GM23338 (cell line): ENCODE measurements around the gene CEP95. TPM values are rescaled to one million over a fixed set of nuclear protein-coding genes. Genes with fewer than 3 reads are reported as not detected.

Source experiments
- ATAC-seq: fragments of 200-7000 bp; cut with Tn5 transposase; 3 replicates; pipeline ENCODE4 v1.9.1; 2020
- DNase-seq: peaks from one replicate; pipeline ENCODE4 v3.0.0-alpha.2; 2015; ENCODE audit warnings: low spot score
- H2AFZ ChIP-seq: fragments of 200-600 bp; sonication (generic); 2 replicates; pipeline ENCODE4 v1.8.0; 2016; ENCODE audit warnings: antibody characterized with exemption, mild to moderate bottlenecking, moderate library complexity
- H3F3A ChIP-seq: fragments of 200-600 bp; sonication (generic); replicated peaks from 2 replicates; pipeline ENCODE4 v1.8.0; 2017; ENCODE audit warnings: antibody characterized with exemption, mixed run types, low read depth
- H3K27ac ChIP-seq: fragments of 200-600 bp; sonication (generic); 2 replicates; pipeline ENCODE4 v1.6.1; 2016; ENCODE audit warnings: low read depth
- H3K27me3 ChIP-seq: fragments of 200-600 bp; sonication (generic); 2 replicates; pipeline ENCODE4 v1.8.0; 2016; ENCODE audit warnings: mild to moderate bottlenecking, mixed run types, moderate library complexity; ENCODE audit not compliant: insufficient read depth
- H3K36me3 ChIP-seq: fragments of 200-600 bp; sonication (generic); 2 replicates; pipeline ENCODE4 v1.8.0; 2016; ENCODE audit warnings: mild to moderate bottlenecking; ENCODE audit not compliant: insufficient read depth
- H3K4me1 ChIP-seq: fragments of 200-600 bp; sonication (generic); 2 replicates; pipeline ENCODE4 v1.8.0; 2016; ENCODE audit warnings: mild to moderate bottlenecking, moderate library complexity; ENCODE audit not compliant: insufficient read depth
- H3K4me2 ChIP-seq: fragments of 200-600 bp; sonication (generic); 2 replicates; pipeline ENCODE4 v1.7.1; 2017; ENCODE audit warnings: mixed run types
- H3K4me3 ChIP-seq: fragments of 200-600 bp; sonication (generic); 2 replicates; pipeline ENCODE4 v1.6.1; 2016; ENCODE audit warnings: mixed run types
- H3K79me2 ChIP-seq: fragments of 200-600 bp; sonication (generic); replicated peaks from 2 replicates; pipeline ENCODE4 v1.8.0; 2017; ENCODE audit warnings: mild to moderate bottlenecking; ENCODE audit not compliant: insufficient read depth
- H3K9me2 ChIP-seq: fragments of 200-600 bp; sonication (generic); 2 replicates; pipeline ENCODE4 v1.8.0; 2017; ENCODE audit not compliant: insufficient read depth
- H4K20me1 ChIP-seq: fragments of 200-600 bp; sonication (generic); replicated peaks from 2 replicates; pipeline ENCODE4 v1.8.0; 2017; ENCODE audit warnings: mild to moderate bottlenecking; ENCODE audit not compliant: insufficient read depth
- H3K27ac Mint-ChIP-seq: 2 replicates; pipeline ENCODE4 v1.8.0; 2020; ENCODE audit warnings: inconsistent platforms, mild to moderate bottlenecking, moderate library complexity, mixed read lengths
- H3K27me3 Mint-ChIP-seq: 3 replicates; pipeline ENCODE4 v1.8.0; 2022; ENCODE audit warnings: low read depth, mild to moderate bottlenecking, moderate library complexity, mixed read lengths, inconsistent platforms; ENCODE audit not compliant: insufficient read depth, poor library complexity
- H3K36me3 Mint-ChIP-seq: 3 replicates; pipeline ENCODE4 v1.8.0; 2021; ENCODE audit warnings: low read depth, mild to moderate bottlenecking, inconsistent platforms, moderate library complexity, mixed read lengths
- H3K4me1 Mint-ChIP-seq: 3 replicates; pipeline ENCODE4 v1.8.0; 2020; ENCODE audit warnings: mild to moderate bottlenecking, inconsistent platforms, mixed read lengths
- H3K4me3 Mint-ChIP-seq: 3 replicates; pipeline ENCODE4 v1.8.0; 2021; ENCODE audit warnings: moderate library complexity, mild to moderate bottlenecking, inconsistent platforms, mixed read lengths
- H3K9me3 Mint-ChIP-seq: 3 replicates; pipeline ENCODE4 v1.8.0; 2020; ENCODE audit warnings: moderate library complexity, mild to moderate bottlenecking, inconsistent platforms, mixed read lengths
- CREB1 ChIP-seq: fragments of 250-450 bp; sonication (Bioruptor Pico); IDR thresholded peaks from 2 replicates; pipeline ENCODE4 v1.5.0; 2020; ENCODE audit warnings: low read depth, mild to moderate bottlenecking, moderate library complexity
- EZH2 ChIP-seq: fragments of 200-600 bp; sonication (generic); IDR thresholded peaks from one replicate; pipeline ENCODE4 v1.8.0; 2017; ENCODE audit warnings: antibody characterized with exemption, mild to moderate bottlenecking, low read depth; ENCODE audit not compliant: unreplicated experiment
- NANOG ChIP-seq: IDR thresholded peaks from 2 replicates; pipeline ENCODE4 v1.6.1; 2016; ENCODE audit warnings: antibody characterized with exemption, borderline replicate concordance
- ZNF114 ChIP-seq: fragments of 250-450 bp; sonication (Bioruptor Pico); IDR thresholded peaks from 2 replicates; pipeline ENCODE4 v1.5.0; 2020; ENCODE audit warnings: mild to moderate bottlenecking, moderate library complexity
- ZNF331 ChIP-seq: fragments of 250-450 bp; sonication (Bioruptor Pico); IDR thresholded peaks from 2 replicates; pipeline ENCODE4 v1.5.0; 2020; ENCODE audit warnings: low read depth, mild to moderate bottlenecking, moderate library complexity
- polyA plus RNA-seq: library from polyadenylated mRNA; unstranded; fragments of >200 nt; fragmentation: Nextera tagmentation; extraction: Ambion mirVana; gene quantifications from 2 replicates; pipeline ENCODE4 v1.2.1, GENCODE V29; 2016
- total RNA-seq: library from RNA; depleted of rRNA; stranded (reverse); fragments of >200 nt; shearing (Covaris generic); gene quantifications from 2 replicates; pipeline ENCODE4 v1.2.3, GENCODE V29; 2014
- TF ChIP-seq, protein P1 (sequence below): IDR thresholded peaks from one replicate; pipeline ENCODE4 v1.6.1; 2018; ENCODE audit warnings: antibody characterized with exemption; ENCODE audit not compliant: unreplicated experiment
- TF ChIP-seq, protein P2 (sequence below): fragments of 250-450 bp; sonication (Bioruptor Pico); IDR thresholded peaks from 2 replicates; pipeline ENCODE4 v1.5.0; 2020; ENCODE audit warnings: mild to moderate bottlenecking, moderate library complexity

Gene CEP95
- total and polyA plus RNA-seq, 2 experiments from 2014 or later: 41.1 to 45.4 TPM

- TF ChIP-seq ZNF331 (CRISPR knock-in tag): no peak
- TF ChIP-seq, protein P1, sequence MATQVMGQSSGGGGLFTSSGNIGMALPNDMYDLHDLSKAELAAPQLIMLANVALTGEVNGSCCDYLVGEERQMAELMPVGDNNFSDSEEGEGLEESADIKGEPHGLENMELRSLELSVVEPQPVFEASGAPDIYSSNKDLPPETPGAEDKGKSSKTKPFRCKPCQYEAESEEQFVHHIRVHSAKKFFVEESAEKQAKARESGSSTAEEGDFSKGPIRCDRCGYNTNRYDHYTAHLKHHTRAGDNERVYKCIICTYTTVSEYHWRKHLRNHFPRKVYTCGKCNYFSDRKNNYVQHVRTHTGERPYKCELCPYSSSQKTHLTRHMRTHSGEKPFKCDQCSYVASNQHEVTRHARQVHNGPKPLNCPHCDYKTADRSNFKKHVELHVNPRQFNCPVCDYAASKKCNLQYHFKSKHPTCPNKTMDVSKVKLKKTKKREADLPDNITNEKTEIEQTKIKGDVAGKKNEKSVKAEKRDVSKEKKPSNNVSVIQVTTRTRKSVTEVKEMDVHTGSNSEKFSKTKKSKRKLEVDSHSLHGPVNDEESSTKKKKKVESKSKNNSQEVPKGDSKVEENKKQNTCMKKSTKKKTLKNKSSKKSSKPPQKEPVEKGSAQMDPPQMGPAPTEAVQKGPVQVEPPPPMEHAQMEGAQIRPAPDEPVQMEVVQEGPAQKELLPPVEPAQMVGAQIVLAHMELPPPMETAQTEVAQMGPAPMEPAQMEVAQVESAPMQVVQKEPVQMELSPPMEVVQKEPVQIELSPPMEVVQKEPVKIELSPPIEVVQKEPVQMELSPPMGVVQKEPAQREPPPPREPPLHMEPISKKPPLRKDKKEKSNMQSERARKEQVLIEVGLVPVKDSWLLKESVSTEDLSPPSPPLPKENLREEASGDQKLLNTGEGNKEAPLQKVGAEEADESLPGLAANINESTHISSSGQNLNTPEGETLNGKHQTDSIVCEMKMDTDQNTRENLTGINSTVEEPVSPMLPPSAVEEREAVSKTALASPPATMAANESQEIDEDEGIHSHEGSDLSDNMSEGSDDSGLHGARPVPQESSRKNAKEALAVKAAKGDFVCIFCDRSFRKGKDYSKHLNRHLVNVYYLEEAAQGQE: no peak
- TF ChIP-seq CREB1 (CRISPR knock-in tag): no peak
Measured at GRCh38 chr17:64532409-64532808, 25.6 kb downstream of the CEP95 start (continued).

DNA sequence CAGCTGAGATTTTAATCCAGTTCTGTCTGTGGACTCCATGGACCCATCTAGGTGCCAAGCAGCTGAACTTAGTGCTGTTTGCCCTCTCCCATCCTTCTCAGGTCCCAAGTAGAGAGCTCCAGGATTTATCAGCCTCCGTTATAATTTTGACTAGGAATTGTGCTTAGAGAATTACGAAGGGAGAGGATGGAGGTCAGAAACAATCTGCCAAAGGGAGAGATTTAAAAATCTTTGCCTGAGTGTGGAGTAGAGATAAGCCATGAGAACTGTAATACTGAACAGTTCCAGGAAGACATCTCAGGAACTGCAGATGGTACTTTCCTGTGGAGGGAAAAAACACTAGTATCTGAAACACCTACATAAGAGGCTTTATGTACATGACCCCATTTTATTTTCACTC is 27.0 kb downstream of the CEP95 start:
- H3K27ac ChIP-seq: no peak overlapping the region
- no peaks in the 10 kb centered on the region for H3K9me3 Mint-ChIP-seq
- no peak overlapping the region for H3K27ac Mint-ChIP-seq
- H3K27me3 Mint-ChIP-seq: peaks cover 7% of the 10 kb centered on the region
- H3K36me3 ChIP-seq: peaks cover 78% of the 10 kb centered on the region
- H3K27me3 ChIP-seq: no peaks in the 10 kb centered on the region
- ATAC-seq: no peak
- no peaks in the 10 kb centered on the region for H3K79me2 ChIP-seq
- no peaks in the 10 kb centered on the region for H3K4me1 Mint-ChIP-seq
- no peaks in the 10 kb centered on the region for H3F3A ChIP-seq
- H3K9me2 ChIP-seq: no peaks in the 10 kb centered on the region
- H3K4me1 ChIP-seq: no peaks in the 10 kb centered on the region
- no peak overlapping the region for H3K4me3 Mint-ChIP-seq
- no peak overlapping the region for H3K4me2 ChIP-seq
- no peak overlapping the region for H2AFZ ChIP-seq
- H3K36me3 Mint-ChIP-seq: peaks cover 91% of the 10 kb centered on the region
- no peak overlapping the region for H3K4me3 ChIP-seq
- TF ChIP-seq, protein P2, sequence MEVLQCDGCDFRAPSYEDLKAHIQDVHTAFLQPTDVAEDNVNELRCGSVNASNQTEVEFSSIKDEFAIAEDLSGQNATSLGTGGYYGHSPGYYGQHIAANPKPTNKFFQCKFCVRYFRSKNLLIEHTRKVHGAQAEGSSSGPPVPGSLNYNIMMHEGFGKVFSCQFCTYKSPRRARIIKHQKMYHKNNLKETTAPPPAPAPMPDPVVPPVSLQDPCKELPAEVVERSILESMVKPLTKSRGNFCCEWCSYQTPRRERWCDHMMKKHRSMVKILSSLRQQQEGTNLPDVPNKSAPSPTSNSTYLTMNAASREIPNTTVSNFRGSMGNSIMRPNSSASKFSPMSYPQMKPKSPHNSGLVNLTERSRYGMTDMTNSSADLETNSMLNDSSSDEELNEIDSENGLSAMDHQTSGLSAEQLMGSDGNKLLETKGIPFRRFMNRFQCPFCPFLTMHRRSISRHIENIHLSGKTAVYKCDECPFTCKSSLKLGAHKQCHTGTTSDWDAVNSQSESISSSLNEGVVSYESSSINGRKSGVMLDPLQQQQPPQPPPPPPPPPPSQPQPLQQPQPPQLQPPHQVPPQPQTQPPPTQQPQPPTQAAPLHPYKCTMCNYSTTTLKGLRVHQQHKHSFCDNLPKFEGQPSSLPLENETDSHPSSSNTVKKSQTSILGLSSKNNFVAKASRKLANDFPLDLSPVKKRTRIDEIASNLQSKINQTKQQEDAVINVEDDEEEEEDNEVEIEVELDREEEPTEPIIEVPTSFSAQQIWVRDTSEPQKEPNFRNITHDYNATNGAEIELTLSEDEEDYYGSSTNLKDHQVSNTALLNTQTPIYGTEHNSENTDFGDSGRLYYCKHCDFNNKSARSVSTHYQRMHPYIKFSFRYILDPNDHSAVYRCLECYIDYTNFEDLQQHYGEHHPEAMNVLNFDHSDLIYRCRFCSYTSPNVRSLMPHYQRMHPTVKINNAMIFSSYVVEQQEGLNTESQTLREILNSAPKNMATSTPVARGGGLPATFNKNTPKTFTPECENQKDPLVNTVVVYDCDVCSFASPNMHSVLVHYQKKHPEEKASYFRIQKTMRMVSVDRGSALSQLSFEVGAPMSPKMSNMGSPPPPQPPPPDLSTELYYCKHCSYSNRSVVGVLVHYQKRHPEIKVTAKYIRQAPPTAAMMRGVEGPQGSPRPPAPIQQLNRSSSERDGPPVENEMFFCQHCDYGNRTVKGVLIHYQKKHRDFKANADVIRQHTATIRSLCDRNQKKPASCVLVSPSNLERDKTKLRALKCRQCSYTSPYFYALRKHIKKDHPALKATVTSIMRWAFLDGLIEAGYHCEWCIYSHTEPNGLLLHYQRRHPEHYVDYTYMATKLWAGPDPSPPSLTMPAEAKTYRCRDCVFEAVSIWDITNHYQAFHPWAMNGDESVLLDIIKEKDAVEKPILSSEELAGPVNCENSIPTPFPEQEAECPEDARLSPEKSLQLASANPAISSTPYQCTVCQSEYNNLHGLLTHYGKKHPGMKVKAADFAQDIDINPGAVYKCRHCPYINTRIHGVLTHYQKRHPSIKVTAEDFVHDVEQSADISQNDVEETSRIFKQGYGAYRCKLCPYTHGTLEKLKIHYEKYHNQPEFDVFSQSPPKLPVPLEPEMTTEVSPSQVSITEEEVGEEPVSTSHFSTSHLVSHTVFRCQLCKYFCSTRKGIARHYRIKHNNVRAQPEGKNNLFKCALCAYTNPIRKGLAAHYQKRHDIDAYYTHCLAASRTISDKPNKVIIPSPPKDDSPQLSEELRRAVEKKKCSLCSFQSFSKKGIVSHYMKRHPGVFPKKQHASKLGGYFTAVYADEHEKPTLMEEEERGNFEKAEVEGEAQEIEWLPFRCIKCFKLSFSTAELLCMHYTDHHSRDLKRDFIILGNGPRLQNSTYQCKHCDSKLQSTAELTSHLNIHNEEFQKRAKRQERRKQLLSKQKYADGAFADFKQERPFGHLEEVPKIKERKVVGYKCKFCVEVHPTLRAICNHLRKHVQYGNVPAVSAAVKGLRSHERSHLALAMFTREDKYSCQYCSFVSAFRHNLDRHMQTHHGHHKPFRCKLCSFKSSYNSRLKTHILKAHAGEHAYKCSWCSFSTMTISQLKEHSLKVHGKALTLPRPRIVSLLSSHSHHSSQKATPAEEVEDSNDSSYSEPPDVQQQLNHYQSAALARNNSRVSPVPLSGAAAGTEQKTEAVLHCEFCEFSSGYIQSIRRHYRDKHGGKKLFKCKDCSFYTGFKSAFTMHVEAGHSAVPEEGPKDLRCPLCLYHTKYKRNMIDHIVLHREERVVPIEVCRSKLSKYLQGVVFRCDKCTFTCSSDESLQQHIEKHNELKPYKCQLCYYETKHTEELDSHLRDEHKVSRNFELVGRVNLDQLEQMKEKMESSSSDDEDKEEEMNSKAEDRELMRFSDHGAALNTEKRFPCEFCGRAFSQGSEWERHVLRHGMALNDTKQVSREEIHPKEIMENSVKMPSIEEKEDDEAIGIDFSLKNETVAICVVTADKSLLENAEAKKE (CRISPR knock-in tag): no peak
- TF ChIP-seq EZH2: no peak
- no peak for TF ChIP-seq NANOG
- no peak for TF ChIP-seq CREB1 (CRISPR knock-in tag)
- TF ChIP-seq ZNF331 (CRISPR knock-in tag): no peak
- TF ChIP-seq ZNF114 (CRISPR knock-in tag): no peak
- TF ChIP-seq, protein P1: no peak
- DNase-seq: no peak
- peaks cover 14% of the 10 kb centered on the region for H4K20me1 ChIP-seq
